AG04450 (cell line): ENCODE data around the gene ITSN1. TPM values are rescaled to one million over a fixed set of nuclear protein-coding genes. Genes with fewer than 3 reads are reported as not detected.
"Not testable (repeated sequence)": the region's sequence is repeated elsewhere in the genome, so short reads cannot be mapped to it uniquely, and the experiment has no call there.

Source experiments
- CTCF ChIA-PET: fragments of 300-600, 350-600 bp; formaldehyde crosslinking; extraction: SDS; loops from one replicate; lab custom pipeline; 2022; ENCODE audit warnings: antibody characterized with exemption, inconsistent platforms; lab: Charles Lee
- POLR2A ChIA-PET: fragments of 350-600 bp; formaldehyde crosslinking; extraction: SDS; loops from one replicate; lab custom pipeline; 2021; ENCODE audit warnings: antibody characterized with exemption, inconsistent platforms; lab: Yijun Ruan, JAX
- DNase-seq: peaks from one replicate; pipeline ENCODE4 v3.0.0-alpha.2; 2011; ENCODE audit warnings: low read depth, low spot score
- H3K27ac ChIP-seq: one replicate; pipeline ENCODE4 v1.5.1; 2012; ENCODE audit warnings: low read depth, low read length, control low read depth
- H3K27me3 ChIP-seq: one replicate; pipeline ENCODE4 v1.6.0; 2012; ENCODE audit warnings: low read length; ENCODE audit not compliant: control insufficient read depth, insufficient read depth
- H3K4me3 ChIP-seq: 2 replicates; pipeline ENCODE4 v1.5.1; 2011; ENCODE audit warnings: mild to moderate bottlenecking, low read depth, low read length, control low read depth
- H3K9me3 ChIP-seq: 2 replicates; pipeline ENCODE4 v1.5.1; 2012; ENCODE audit warnings: low read length; ENCODE audit not compliant: control insufficient read depth, insufficient read depth
- polyA plus RNA-seq: library from polyadenylated mRNA; depleted of rRNA; stranded (reverse); fragments of >200 nt; gene quantifications from 2 replicates; pipeline ENCODE4 v1.2.3, GENCODE V29; 2011
- TF ChIP-seq, protein P1 (sequence below): IDR thresholded peaks from 2 replicates; pipeline ENCODE4 v1.5.1; 2011; ENCODE audit warnings: low read depth, low read length, control low read depth, inconsistent platforms

ITSN1 gene
- polyA plus RNA-seq, 1 experiment: 51.5 TPM

DNA sequence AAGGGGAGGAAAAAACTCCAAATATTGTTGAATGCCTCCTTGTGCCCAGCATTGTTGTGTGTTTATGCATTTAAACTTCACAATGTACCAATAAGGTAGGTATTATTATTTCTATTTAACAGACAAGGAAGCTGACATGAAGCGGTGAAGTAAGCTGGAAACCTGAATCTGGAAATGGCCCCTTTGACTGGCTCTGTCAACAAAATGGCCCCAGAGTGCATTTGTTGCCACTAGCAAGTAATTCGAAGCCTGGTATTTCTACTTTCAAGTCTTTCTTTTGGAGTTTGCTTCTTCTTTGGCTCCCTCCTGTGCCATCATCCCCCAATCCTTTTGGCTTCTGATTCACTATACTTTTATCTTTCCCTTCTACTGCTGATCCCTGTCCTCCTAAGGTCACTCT, 23.9 kb upstream of the ITSN1 start:
- no peak overlapping the region for H3K27ac ChIP-seq
- H3K9me3 ChIP-seq: no peaks in the 10 kb centered on the region; the same call in 1 of the 2 replicates
- no peak for DNase-seq
- CTCF ChIA-PET: interaction anchor here (4.5 kb wide), 1 partner anchor 12 kb away, joined by 51 read pairs; no protein-coding TSS in a partner anchor
- POLR2A ChIA-PET: no interaction called here
- H3K27me3 ChIP-seq: no peaks in the 10 kb centered on the region
- TF ChIP-seq, protein P1, sequence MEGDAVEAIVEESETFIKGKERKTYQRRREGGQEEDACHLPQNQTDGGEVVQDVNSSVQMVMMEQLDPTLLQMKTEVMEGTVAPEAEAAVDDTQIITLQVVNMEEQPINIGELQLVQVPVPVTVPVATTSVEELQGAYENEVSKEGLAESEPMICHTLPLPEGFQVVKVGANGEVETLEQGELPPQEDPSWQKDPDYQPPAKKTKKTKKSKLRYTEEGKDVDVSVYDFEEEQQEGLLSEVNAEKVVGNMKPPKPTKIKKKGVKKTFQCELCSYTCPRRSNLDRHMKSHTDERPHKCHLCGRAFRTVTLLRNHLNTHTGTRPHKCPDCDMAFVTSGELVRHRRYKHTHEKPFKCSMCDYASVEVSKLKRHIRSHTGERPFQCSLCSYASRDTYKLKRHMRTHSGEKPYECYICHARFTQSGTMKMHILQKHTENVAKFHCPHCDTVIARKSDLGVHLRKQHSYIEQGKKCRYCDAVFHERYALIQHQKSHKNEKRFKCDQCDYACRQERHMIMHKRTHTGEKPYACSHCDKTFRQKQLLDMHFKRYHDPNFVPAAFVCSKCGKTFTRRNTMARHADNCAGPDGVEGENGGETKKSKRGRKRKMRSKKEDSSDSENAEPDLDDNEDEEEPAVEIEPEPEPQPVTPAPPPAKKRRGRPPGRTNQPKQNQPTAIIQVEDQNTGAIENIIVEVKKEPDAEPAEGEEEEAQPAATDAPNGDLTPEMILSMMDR: no peak
- no peak overlapping the region for H3K4me3 ChIP-seq

DNA sequence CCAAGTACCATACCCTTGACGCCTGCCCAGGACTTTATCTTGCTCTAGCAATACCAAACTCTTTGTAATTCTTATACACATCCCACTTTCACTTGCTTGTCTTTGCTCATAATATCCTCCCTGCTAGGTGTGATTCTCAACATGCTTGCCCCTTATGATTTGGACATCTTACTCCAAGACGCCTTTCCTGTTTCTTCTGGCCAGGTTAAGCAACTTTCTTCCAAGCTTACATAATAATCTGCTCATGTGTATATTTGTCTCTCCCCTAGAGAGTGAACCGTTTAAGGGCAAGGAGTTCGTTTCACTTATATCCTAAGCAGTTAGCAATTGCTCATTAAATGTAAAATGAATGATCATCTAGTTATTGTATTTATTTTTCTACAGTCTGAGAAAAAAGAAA, 22.6 kb upstream of the ITSN1 start:
- POLR2A ChIA-PET: no interaction called here
- Histone ChIP-seq H3K4me3 (no peak overlapping the region), H3K9me3 (no peaks in the 10 kb centered on the region), H3K27me3 (no peaks in the 10 kb centered on the region), H3K27ac (no peak overlapping the region)
- CTCF ChIA-PET: interaction anchor here (0.6 to 4.5 kb wide), 3 partner anchors 14 to 503 kb away, joined by 3 to 51 read pairs (median 3); no protein-coding TSS in a partner anchor
- TF ChIP-seq, protein P1: no peak
- no peak for DNase-seq

DNA sequence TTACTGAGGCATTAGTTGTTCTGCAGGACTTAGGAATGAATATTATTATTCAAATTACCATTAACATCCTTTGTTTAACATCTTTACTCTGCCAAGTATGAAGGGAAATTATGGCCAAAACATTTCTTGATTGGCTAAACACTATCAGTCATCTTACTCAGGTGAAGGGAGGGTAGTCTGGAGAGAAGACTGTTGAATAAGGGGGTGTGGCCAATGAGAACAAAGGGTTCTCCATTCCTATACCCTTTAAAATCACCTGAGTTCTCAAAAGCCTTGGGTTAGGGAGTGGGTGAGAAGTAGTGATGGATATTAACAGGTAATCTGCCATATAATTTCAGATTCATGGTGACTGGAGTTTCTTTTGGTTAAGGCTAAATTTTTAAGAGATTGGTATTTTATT, 20.0 kb upstream of the ITSN1 start:
- H3K27me3 ChIP-seq: no peaks in the 10 kb centered on the region
- POLR2A ChIA-PET: no interaction called here
- CTCF ChIA-PET: interaction anchor here (4.5 kb wide), 1 partner anchor 16 kb away, joined by 51 read pairs; no protein-coding TSS in a partner anchor

DNA sequence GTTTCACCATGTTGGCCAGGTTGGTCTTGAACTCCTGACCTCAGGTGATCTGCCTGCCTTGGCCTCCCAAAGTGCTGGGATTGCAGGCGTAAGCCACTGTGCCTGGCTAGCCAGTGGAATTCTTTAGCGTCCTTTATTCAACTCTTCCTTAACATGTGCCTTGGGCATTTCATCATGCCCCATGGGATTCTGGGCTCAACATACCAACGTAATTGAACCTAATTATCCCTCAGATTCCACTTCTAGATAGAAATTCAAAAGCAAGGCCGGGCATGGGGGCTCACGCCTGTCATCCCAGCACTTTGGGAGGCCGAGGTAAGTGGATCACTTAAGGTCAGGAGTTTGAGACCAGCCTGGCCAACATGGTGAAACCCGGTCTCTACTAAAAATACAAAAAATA, 16.1 kb upstream of the ITSN1 start:
- H3K27me3 ChIP-seq, POLR2A ChIA-PET, DNase-seq, H3K27ac ChIP-seq, H3K4me3 ChIP-seq, H3K9me3 ChIP-seq: not testable (repeated sequence)
- CTCF ChIA-PET: interaction anchor here (0.6 to 1.2 kb wide), 2 partner anchors 20 to 46 kb away, joined by 5 to 7 read pairs; no protein-coding TSS in a partner anchor

More for the DNA sequence above, 20.0 kb upstream of the ITSN1 start:
- Histone ChIP-seq H3K4me3 (no peak overlapping the region), H3K27ac (no peak overlapping the region), H3K9me3 (no peaks in the 10 kb centered on the region)
- no peak for DNase-seq
- TF ChIP-seq, protein P1: no peak

DNA sequence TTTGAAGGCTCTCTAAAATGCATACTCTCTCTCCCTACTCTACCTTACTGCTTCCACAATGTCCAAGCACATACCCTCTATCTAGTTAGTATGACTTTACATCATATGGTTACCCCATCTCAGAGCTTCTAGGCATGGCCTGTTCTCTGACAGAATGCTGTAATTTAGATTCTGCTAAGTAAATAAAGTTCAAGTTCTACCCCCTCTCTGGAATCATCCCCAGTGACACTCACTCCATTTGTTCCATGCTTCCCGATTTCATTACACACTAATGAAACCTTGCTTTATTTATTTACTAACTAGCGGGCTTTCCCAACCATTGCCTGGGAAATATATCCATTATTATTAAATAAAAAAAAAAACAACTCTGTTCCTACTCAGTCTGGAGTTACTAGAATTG, 8.0 kb upstream of the ITSN1 start:
- Histone ChIP-seq H3K4me3 (no peak overlapping the region), H3K9me3 (no peaks in the 10 kb centered on the region; the same call in 1 of the 2 replicates), H3K27ac (no peak overlapping the region), H3K27me3 (no peaks in the 10 kb centered on the region)
- CTCF ChIA-PET: interaction anchor here (1.3 to 1.4 kb wide), 2 partner anchors 29 to 268 kb away, joined by 3 read pairs; no protein-coding TSS in a partner anchor
- POLR2A ChIA-PET: no interaction called here
- TF ChIP-seq, protein P1: no peak
- DNase-seq: no peak
